Peyer's patch (tissue), 4 donors: Measurements from ENCODE around the gene PRRT2. TPM values are rescaled to one million over a fixed set of nuclear protein-coding genes. Genes with fewer than 3 reads are reported as not detected.
"Not testable (repeated sequence)": the region's sequence is repeated elsewhere in the genome, so short reads cannot be mapped to it uniquely, and the experiment has no call there.

Experiments used
- DNase-seq, 3 donors: peaks; one replicate each; pipeline ENCODE4 v3.0.0-alpha.2; 2017 to 2019
- H3K27ac ChIP-seq, 4 donors: fragments of 200-600 bp; sonication (generic); one replicate each; pipeline ENCODE4 v1.5.1; 2016 to 2019
- H3K27me3 ChIP-seq, 2 donors: fragments of 200-600 bp; sonication (generic); one replicate each; pipeline ENCODE4 v1.5.1; 2019
- H3K36me3 ChIP-seq, 3 donors: fragments of 200-600 bp; sonication (generic); one replicate each; pipeline ENCODE4 v1.5.1; 2016 to 2019
- H3K4me1 ChIP-seq, 4 donors: fragments of 200-600 bp; sonication (generic); one replicate each; pipeline ENCODE4 v1.5.1; 2016 to 2019
- H3K4me3 ChIP-seq, 4 donors: fragments of 200-600 bp; sonication (generic); 1 replicate in 3 of 4; 2 replicates in 1 of 4; pipeline ENCODE4 v1.5.1; 2016 to 2019; ENCODE audit warnings: mild to moderate bottlenecking in 1 of 4
- H3K9me3 ChIP-seq, 4 donors: fragments of 200-600 bp; sonication (generic); one replicate each; pipeline ENCODE4 v1.5.1; 2016 to 2019; ENCODE audit warnings: mild to moderate bottlenecking in 1 of 4
- POLR2A ChIP-seq, 2 donors: fragments of 450-650 bp; IDR thresholded peaks; one replicate each; pipeline ENCODE4 v1.5.1; 2017; ENCODE audit warnings: antibody characterized with exemption in 2 of 2, mild to moderate bottlenecking in 2 of 2, moderate library complexity in 2 of 2
- total RNA-seq, 4 donors: library from RNA; depleted of rRNA; stranded (reverse); fragments of >200 nt; gene quantifications; one replicate each; pipeline ENCODE4 v1.1.0, GENCODE V29; 2016
- TF ChIP-seq, protein P1 (sequence below), 6 experiments: fragments of 450-650 bp in 4 of 6; fragments of 200-600 bp in 2 of 6; sonication (generic) in 1 of 6; IDR thresholded peaks; one replicate each; pipeline ENCODE4 v1.5.1; 2017 to 2019; ENCODE audit warnings: antibody characterized with exemption in 6 of 6, mild to moderate bottlenecking in 3 of 6, moderate library complexity in 1 of 6

Gene PRRT2
- total RNA-seq, 4 donors from 2014 or later: 0.95 to 3.3 (median 2.5) TPM; not detected in 1

DNA sequence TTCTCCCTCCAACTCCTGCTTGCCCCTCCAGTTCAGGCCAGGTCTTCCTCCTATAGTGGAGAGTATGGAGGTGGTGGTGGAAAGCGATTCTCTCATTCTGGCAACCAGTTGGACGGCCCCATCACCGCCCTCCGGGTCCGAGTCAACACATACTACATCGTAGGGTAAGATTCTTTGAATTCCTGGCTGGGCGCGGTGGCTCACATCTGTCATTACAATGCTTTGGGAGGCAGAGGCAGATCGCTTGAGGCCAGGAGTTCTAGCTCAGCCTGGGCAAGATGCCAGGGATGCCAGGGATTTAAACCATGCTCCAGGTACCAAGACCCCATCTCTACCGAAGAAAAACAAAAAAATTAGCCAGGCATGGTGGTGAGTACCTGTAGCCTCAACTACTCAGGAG is 32.5 kb upstream of the PRRT2 start:
- no peak for DNase-seq
- Histone ChIP-seq H3K9me3 (no peaks in the 10 kb centered on the region), H3K36me3 (peaks cover 0 to 6% (median 0%) of the 10 kb centered on the region in 3 donors), H3K4me3 (peak overlapping the region in 1 of 4 donors; percentile 16), H3K27me3 (no peaks in the 10 kb centered on the region), H3K4me1 (no peaks in the 10 kb centered on the region), H3K27ac (peak overlapping the region in 2 of 4 donors; percentile 34 to 59)
- no peak for TF ChIP-seq POLR2A (IDR thresholded peaks at IDR 0.05)
- TF ChIP-seq, protein P1, sequence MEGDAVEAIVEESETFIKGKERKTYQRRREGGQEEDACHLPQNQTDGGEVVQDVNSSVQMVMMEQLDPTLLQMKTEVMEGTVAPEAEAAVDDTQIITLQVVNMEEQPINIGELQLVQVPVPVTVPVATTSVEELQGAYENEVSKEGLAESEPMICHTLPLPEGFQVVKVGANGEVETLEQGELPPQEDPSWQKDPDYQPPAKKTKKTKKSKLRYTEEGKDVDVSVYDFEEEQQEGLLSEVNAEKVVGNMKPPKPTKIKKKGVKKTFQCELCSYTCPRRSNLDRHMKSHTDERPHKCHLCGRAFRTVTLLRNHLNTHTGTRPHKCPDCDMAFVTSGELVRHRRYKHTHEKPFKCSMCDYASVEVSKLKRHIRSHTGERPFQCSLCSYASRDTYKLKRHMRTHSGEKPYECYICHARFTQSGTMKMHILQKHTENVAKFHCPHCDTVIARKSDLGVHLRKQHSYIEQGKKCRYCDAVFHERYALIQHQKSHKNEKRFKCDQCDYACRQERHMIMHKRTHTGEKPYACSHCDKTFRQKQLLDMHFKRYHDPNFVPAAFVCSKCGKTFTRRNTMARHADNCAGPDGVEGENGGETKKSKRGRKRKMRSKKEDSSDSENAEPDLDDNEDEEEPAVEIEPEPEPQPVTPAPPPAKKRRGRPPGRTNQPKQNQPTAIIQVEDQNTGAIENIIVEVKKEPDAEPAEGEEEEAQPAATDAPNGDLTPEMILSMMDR (IDR thresholded peaks at IDR 0.05): no peak

DNA sequence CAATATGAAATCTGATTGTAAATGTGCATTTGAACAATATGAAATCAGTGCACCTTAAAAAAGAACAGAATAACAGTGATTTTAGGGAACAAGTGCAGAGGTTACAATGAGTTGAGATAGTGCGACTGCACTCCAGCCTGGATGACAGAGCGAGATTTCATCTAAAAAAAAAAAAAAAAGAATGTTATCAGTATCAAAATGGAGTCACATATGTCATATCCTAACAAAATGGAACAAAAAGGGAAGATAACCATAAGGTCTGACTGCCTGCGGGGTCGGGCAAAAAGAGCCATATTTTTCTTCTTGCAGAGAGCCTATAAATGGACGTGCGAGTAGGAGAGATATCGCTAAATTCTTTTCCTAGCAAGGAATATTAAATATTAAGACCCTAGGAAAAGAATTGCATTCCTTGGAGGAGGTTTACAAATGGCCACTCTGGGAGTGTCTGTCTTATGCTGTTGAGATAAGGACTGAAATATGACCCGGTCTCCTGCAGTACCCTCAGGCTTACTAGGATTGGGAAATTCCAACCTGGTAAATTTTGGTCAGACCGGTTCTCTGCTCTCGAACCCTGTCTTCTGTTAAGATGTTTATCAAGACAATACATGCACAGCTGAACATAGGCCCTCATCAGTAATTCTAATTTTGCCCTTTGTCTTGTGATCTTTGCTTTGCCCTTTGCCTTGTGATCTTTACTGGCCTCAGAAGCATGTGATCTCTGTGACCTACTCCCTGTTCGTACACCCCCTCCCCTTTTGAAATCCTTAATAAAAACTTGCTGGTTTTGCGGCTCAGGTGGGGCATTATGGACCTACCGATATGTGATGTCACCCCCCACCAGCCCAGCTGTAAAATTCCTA is 28.7 kb upstream of the PRRT2 start:
- H3K27me3 ChIP-seq, H3K27ac ChIP-seq, H3K36me3 ChIP-seq, H3K9me3 ChIP-seq, H3K4me3 ChIP-seq, DNase-seq, H3K4me1 ChIP-seq: not testable (repeated sequence)

DNA sequence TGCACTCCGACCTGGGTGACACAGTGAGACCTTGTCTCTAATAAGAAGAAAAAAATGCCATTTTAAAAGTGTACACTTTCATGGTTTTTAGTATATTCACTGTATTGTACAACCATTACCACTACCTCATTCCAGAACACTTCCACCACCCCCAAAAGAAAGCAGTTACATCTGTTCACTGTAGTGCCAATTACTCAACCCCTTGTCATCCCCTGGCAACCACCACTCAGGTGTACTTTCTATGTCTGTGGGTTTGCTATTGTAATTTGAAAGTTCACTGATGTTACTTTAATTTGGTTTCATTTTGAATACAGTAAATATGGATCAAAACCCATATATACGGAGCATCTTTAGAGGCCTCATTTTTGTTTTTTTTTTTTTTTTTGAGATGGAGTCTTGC is 27.8 kb upstream of the PRRT2 start:
- H3K9me3 ChIP-seq: no peaks in the 10 kb centered on the region
- H3K36me3 ChIP-seq: peaks cover 0 to 5% (median 0%) of the 10 kb centered on the region in 3 donors
- H3K4me3 ChIP-seq: no peak overlapping the region
- DNase-seq: no peak
- no peak for TF ChIP-seq POLR2A (IDR thresholded peaks at IDR 0.05)
- TF ChIP-seq, protein P1 (IDR thresholded peaks at IDR 0.05): no peak
- peaks cover 0 to 5% (median 0%) of the 10 kb centered on the region in 4 donors for H3K4me1 ChIP-seq
- no peaks in the 10 kb centered on the region for H3K27me3 ChIP-seq
- H3K27ac ChIP-seq: no peak overlapping the region

DNA sequence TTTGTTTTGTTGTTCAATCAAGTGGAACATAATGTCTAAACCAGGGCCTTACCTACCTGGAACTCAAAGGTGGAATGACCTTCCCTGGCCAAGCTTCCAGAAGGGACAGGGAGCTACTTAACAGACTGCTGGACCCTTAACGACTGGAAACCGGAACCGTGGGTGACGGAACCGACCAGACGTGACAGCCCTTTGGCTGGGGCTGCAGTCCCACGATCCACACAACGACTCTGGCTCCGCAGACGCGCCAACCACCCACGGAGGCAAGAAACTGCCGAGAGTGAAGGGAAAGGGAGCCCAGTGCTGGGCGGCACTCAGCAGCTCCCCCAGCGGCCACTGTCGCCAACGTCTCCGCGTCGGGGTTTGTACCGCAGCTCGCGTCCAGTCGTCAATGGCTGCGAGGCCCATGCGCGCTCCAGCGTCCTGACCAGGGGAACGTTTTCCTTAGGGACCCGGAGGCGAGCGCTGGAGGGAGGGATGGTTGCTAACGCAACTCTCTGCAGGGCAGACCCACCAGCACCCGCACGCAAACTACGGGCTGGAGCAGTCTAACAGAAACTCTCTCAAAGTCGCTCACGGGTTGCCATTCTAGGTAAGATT is 27.0 kb upstream of the PRRT2 start:
- Histone ChIP-seq H3K4me3 (peak overlapping the region; percentile 0 to 18 (median 6)), H3K36me3 (no peaks in the 10 kb centered on the region), H3K9me3 (no peaks in the 10 kb centered on the region), H3K4me1 (peaks cover 0 to 5% (median 2%) of the 10 kb centered on the region in 4 donors), H3K27ac (peak overlapping the region in 1 of 4 donors; percentile 28), H3K27me3 (no peaks in the 10 kb centered on the region)
- peak; percentile 65 to 85 (median 76) for DNase-seq
- TF ChIP-seq, protein P1 (IDR thresholded peaks at IDR 0.05): peak; percentile 60 to 84 (median 70)
- TF ChIP-seq POLR2A (IDR thresholded peaks at IDR 0.05): no peak

DNA sequence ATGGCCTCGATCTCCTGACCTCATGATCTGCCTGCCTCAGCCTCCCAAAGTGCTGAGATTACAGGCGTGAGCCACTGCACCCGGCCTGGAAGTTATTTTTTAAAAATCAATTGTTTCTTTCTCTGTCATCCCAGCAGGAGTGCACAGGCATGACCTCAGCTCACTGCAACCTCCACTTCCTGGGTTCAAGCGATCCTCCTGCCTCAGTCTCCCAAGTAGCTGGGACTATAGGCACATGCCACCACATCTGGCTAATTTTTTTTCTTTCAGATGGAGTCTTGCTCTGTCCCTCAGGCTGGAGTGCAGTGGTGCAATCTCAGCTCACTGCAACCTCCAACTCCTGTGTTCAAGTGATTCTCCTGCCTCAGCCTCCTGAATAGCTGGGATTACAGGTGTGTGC is 24.8 kb upstream of the PRRT2 start:
- H3K4me1 ChIP-seq: peaks cover 0 to 14% (median 7%) of the 10 kb centered on the region in 4 donors
- not testable (repeated sequence) for H3K27ac ChIP-seq, DNase-seq, H3K4me3 ChIP-seq, H3K9me3 ChIP-seq, H3K27me3 ChIP-seq, H3K36me3 ChIP-seq

DNA sequence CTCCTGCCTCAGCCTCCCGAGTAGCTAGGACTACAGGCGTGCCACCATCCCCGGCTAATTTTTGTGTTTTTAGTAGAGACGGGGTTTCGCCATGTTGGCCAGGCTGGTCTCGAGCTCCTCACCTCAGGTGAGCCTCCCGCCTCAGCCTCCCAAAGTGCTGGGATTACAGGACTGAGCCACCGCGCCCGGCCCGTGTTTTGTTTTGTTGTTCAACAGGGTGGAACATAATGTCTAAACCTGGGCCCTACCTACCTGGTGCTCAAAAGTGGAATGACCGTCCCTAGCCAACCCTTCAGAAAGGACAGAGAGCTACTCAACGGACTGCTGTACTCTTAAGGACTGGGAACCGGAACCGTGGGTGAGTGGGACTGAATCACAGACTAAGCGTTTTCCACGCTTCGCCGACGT is 22.2 kb upstream of the PRRT2 start:
- peak overlapping the region; percentile 70 to 88 (median 82) for H3K27ac ChIP-seq
- DNase-seq: no peak

More for the DNA sequence above, 22.2 kb upstream of the PRRT2 start:
- peak overlapping the region; percentile 37 to 93 (median 81) for H3K4me3 ChIP-seq
- H3K36me3 ChIP-seq: no peaks in the 10 kb centered on the region
- TF ChIP-seq POLR2A (IDR thresholded peaks at IDR 0.05): no peak
- TF ChIP-seq, protein P1 (IDR thresholded peaks at IDR 0.05): no peak
- H3K9me3 ChIP-seq: no peaks in the 10 kb centered on the region
- no peaks in the 10 kb centered on the region for H3K27me3 ChIP-seq
- H3K4me1 ChIP-seq: peaks cover 0 to 23% (median 7%) of the 10 kb centered on the region in 4 donors
